ENCODE data around the gene WDR45B.

The WDR45B gene

GRCh38 chr17:82677353-82677925 is 29.2 kb upstream of the WDR45B start:
- no peak for DNase-seq (ENCODE audit: low read depth in 1 of 2, low spot score in 1 of 2)

GRCh38 chr17:82675476-82676245 is 27.4 kb upstream of the WDR45B start:
- no peak for DNase-seq (ENCODE audit: low read depth in 1 of 2, low spot score in 1 of 2)

GRCh38 chr17:82674656-82675475 is 26.6 kb upstream of the WDR45B start:
- DNase-seq (ENCODE audit: low read depth in 1 of 2, low spot score in 1 of 2): no peak

GRCh38 chr17:82670661-82671450 is 22.6 kb upstream of the WDR45B start:
- no peak for DNase-seq (ENCODE audit: low read depth in 1 of 2, low spot score in 1 of 2)

- peak in 1 of 2 donors; percentile 18 for DNase-seq (ENCODE audit: low read depth in 1 of 2, low spot score in 1 of 2)
These were observed 20.4 kb upstream of the WDR45B start for GRCh38 chr17:82668631-82669099.

GRCh38 chr17:82668024-82668630 is 19.9 kb upstream of the WDR45B start:
- no peak for DNase-seq (ENCODE audit: low read depth in 1 of 2, low spot score in 1 of 2)

GRCh38 chr17:82667668-82668000 is 19.4 kb upstream of the WDR45B start:
- no peak for DNase-seq (ENCODE audit: low read depth in 1 of 2, low spot score in 1 of 2)

- no peak for DNase-seq (ENCODE audit: low read depth in 1 of 2, low spot score in 1 of 2)
These were observed 18.9 kb upstream of the WDR45B start for GRCh38 chr17:82666931-82667667.

GRCh38 chr17:82665891-82666290 is 17.6 kb upstream of the WDR45B start:
- no peak for DNase-seq (ENCODE audit: low read depth in 1 of 2, low spot score in 1 of 2)

- no peak for DNase-seq (ENCODE audit: low read depth in 1 of 2, low spot score in 1 of 2)
These were observed 17.0 kb upstream of the WDR45B start for GRCh38 chr17:82665217-82665616.

GRCh38 chr17:82664701-82665182 is 16.5 kb upstream of the WDR45B start:
- DNase-seq (ENCODE audit: low read depth in 1 of 2, low spot score in 1 of 2): no peak

GRCh38 chr17:82664276-82664575 is 16.0 kb upstream of the WDR45B start:
- DNase-seq (ENCODE audit: low read depth in 1 of 2, low spot score in 1 of 2): no peak

- DNase-seq (ENCODE audit: low read depth in 1 of 2, low spot score in 1 of 2): no peak
These were observed 15.4 kb upstream of the WDR45B start for GRCh38 chr17:82663381-82664275.

GRCh38 chr17:82662711-82663261 is 14.5 kb upstream of the WDR45B start:
- no peak for DNase-seq (ENCODE audit: low read depth in 1 of 2, low spot score in 1 of 2)

- no peak for DNase-seq (ENCODE audit: low read depth in 1 of 2, low spot score in 1 of 2)
These were observed 13.8 kb upstream of the WDR45B start for GRCh38 chr17:82661717-82662683.

- DNase-seq (ENCODE audit: low read depth in 1 of 2, low spot score in 1 of 2): no peak
These were observed 11.6 kb upstream of the WDR45B start for GRCh38 chr17:82659886-82660285.

GRCh38 chr17:82658796-82659452 is 10.7 kb upstream of the WDR45B start:
- no peak for DNase-seq (ENCODE audit: low read depth in 1 of 2, low spot score in 1 of 2)

All from activated CD4-positive, alpha-beta T cell treated with anti-CD3 and anti-CD28 coated beads, Interleukin-2, amount 50 U/mL, for 24 hours (primary cell).